Peyer's patch (tissue), 4 donors: ENCODE data around the gene ABLIM2.

ENCODE experiments used
- CTCF ChIP-seq, 6 experiments: fragments of 450-650 bp in 4 of 6; fragments of 200-600 bp in 2 of 6; sonication (generic) in 1 of 6; IDR thresholded peaks; one replicate each; pipeline ENCODE4 v1.5.1; 2017 to 2019; ENCODE audit warnings: antibody characterized with exemption in 6 of 6, mild to moderate bottlenecking in 3 of 6, moderate library complexity in 1 of 6
- POLR2A ChIP-seq, 2 donors: fragments of 450-650 bp; IDR thresholded peaks; one replicate each; pipeline ENCODE4 v1.5.1; 2017; ENCODE audit warnings: antibody characterized with exemption in 2 of 2, mild to moderate bottlenecking in 2 of 2, moderate library complexity in 2 of 2

- peak in 1 of 2 donors; percentile 9 for TF ChIP-seq POLR2A (IDR thresholded peaks at IDR 0.05)
- no peak for TF ChIP-seq CTCF (IDR thresholded peaks at IDR 0.05)
Observed at GRCh38 chr4:7938609-7939376, 219.8 kb downstream of the ABLIM2 start.
